Body of pancreas (tissue), 4 donors: ENCODE data around the gene EEF2KMT.
"Not testable (repeated sequence)": the region's sequence is repeated elsewhere in the genome, so short reads cannot be mapped to it uniquely, and the experiment has no call there.

Experiments
- POLR2A ChIP-seq, 3 donors: fragments of 450-650 bp; IDR thresholded peaks; one replicate each; pipeline ENCODE4 v1.6.1; 2016; ENCODE audit warnings: antibody characterized with exemption in 3 of 3, mild to moderate bottlenecking in 2 of 3
- TF ChIP-seq, protein P1 (sequence below), 7 experiments: fragments of 450-650 bp in 4 of 7; fragments of 200-600 bp in 3 of 7; sonication (generic) in 3 of 7; IDR thresholded peaks; one replicate each; pipeline ENCODE4 v1.5.1; 2016 to 2019; ENCODE audit warnings: antibody characterized with exemption in 7 of 7

DNA sequence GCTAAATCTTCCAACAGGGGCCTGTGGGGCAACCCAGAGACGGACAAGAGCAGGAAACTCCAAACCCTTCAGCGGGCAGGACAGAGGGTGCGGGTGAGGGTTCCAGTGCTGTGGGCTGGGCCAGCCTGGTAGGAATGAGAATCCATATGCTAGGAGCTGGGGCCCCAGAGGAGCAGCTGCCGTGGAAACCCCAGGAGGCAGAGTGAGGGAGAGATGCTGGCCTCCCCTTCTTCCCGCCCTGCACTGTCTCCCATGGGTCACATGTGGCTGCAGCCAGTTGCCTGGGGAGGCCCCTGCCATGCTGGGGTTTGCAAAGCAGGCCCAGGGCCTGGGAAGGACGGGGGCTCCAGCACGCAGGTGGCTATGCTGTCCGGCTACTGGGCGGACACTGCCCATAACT is 4.5 kb downstream of the EEF2KMT start:
- TF ChIP-seq, protein P1, sequence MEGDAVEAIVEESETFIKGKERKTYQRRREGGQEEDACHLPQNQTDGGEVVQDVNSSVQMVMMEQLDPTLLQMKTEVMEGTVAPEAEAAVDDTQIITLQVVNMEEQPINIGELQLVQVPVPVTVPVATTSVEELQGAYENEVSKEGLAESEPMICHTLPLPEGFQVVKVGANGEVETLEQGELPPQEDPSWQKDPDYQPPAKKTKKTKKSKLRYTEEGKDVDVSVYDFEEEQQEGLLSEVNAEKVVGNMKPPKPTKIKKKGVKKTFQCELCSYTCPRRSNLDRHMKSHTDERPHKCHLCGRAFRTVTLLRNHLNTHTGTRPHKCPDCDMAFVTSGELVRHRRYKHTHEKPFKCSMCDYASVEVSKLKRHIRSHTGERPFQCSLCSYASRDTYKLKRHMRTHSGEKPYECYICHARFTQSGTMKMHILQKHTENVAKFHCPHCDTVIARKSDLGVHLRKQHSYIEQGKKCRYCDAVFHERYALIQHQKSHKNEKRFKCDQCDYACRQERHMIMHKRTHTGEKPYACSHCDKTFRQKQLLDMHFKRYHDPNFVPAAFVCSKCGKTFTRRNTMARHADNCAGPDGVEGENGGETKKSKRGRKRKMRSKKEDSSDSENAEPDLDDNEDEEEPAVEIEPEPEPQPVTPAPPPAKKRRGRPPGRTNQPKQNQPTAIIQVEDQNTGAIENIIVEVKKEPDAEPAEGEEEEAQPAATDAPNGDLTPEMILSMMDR (IDR thresholded peaks at IDR 0.05) = not testable (repeated sequence)
- TF ChIP-seq POLR2A (IDR thresholded peaks at IDR 0.05) = not testable (repeated sequence)
